Activated CD4-positive, alpha-beta T cell treated with anti-CD3 and anti-CD28 coated beads, Interleukin-2, amount 50 U/mL, for 48 hours (primary cell): ENCODE data around the gene NGFR.
A peak's percentile ranks its signal among the peaks of the same experiment; 100 is the strongest.

Source experiments
- DNase-seq, 2 experiments: peaks; one replicate each; pipeline ENCODE4 v3.0.0-alpha.2; 2020

Gene NGFR

DNA sequence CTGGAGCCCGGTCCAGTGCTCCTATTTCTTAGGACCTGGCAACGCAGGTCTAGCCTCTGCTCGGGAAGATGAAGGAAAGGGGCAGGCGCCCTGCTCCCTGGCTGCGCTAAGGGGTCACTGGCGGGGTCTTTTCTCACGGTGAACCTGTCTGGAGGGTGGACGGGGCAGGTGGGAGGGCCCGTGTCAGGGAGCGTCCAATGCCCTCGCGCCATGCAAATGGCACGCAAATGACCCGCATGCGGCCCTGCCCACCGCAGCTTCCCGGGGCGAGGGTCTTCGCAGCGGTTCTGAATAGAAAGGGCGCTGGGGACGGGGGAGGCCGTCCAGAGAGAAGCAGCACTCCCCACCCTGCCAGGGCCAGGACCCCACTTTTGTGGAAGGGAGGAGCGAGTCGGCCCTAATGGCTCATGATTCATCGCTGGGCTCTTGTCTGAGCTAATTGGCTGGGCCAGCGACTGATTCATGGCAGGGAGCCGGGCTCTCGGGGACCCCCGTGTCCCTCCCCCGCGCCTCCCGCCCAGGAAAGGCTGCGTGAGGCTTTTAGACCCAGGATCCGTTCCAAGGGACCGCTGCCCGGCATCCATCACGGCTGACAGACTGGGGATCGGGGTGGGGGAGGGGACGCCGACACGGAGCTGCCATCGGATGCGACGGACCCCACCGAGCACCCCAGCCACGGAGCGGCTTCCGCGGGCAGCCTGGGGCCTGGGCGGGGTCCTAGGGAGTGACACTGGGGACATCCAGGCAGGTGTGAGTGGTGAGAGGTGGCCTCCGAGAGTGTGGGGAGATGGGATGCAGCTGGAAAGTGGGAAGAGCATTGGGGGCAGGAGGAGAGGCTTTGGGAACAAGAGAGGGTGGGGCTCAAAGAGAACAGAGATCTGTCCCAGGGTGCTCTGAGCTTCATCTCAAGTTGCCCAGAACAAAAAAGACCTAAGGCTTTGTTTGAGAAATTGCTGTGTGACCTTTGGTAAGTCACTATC is 25.0 kb upstream of the NGFR start:
- DNase-seq, result no peak

DNA sequence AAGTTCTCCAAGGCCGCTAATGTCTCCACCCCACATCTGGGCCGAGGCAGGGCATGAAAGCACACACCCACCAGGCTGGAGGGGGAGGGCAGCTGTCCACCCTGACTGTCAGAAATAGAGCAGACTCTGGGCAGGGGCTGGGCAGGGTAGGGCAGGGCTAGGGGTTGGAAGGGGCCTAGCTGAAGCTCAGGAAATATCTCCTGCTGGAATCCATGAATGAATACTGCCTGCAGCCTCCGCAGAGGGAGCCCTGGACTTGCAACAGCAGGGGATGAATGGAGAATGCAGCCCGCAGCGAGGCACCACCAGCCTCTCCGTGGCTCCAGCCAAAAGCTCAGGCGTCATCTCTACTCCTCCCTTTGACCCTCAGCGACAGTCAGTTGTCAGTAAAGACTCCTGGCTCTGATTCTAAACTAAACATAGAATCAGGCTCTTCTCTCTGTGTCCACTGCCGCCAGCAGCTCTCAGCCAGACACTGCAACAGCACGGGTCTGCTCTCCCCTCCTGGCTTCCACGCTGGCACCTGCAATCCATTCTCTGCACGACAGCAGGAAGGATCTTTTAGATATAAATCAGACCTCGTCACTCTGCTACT is 23.9 kb upstream of the NGFR start:
- DNase-seq, result no peak

DNA sequence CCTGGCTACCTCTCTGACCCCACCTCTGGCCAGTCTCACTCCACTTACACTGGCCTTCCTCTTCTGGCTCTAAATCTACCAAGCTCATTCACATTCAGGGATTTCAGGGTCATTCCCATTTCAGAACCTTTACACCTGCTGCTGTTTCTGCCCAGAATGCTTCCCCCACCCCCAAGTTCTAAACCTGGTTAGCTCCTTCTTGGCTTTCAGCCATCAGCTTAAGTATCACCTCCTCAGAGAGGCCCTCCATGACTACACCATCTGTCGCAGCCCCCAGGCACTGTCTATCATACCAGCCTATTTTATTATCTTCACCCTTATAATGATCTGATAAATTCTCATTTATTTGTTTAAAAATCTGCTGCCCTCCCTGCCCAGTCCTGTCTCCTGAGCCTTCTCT is 23.3 kb upstream of the NGFR start:
- no peak for DNase-seq

GRCh38 chr17:49472527-49472926 is 22.6 kb upstream of the NGFR start:
- no peak for DNase-seq

DNA sequence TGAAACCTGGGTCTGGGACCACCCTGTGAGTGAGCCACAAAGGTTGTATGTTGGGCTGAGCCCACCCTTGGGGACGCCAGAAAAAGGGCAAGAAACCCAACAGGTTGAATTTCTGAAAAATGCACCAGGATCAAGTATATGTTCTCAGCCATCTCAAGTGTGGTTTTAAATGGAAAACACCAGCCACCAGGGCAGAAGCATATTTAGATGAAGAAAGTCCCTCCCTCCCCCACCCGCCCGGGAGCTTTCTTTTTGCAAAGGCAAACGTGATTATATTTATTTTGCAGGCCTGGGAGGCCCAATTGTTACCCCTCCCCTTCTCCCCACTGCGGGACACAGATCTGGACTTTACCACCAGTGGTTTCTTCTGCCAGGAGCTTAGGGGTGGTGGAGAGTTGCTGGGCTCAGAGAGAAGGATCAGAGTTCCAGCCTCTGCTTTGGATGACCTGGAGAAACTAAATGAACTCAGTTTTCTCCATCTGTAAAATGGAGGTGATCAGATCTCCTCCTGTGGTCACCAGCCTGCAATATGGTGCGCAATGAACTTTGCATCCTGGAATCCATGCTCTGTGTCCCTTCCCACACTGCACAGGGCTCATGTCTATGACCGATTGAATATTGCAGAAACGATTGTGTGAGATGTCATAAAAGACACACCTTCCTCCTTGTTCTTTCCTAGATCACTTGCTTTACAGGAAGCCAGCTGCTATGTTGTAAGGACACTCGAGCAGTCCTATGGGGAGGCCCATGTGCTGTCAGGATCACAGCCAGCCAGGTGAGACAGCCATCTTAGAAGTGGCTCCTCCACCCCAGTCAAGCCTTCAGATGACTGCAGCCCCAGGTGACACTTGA is 21.0 kb upstream of the NGFR start:
- no peak for DNase-seq

DNA sequence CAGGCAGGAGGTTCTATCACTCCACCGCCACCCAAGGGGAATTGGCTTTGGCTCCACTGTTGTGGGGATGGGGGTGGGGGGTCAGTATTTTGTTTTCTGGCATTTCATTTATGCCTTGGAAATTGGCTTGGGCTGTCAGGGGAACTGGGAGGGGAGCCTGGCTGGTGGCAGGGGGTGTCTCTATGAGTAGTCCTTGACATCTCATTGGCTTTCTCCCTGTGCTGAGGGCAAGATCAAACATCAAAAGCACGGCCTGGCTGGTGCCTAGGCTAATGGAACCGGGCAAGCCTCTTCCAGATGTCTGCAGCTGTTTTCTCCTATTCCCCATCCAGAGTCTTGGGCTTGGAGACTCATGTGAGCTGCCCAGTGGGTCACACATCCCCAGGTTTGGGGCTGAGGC is 17.4 kb upstream of the NGFR start:
- DNase-seq, result no peak

- no peak for DNase-seq
Measured at GRCh38 chr17:49480836-49481615, 14.1 kb upstream of the NGFR start.

DNA sequence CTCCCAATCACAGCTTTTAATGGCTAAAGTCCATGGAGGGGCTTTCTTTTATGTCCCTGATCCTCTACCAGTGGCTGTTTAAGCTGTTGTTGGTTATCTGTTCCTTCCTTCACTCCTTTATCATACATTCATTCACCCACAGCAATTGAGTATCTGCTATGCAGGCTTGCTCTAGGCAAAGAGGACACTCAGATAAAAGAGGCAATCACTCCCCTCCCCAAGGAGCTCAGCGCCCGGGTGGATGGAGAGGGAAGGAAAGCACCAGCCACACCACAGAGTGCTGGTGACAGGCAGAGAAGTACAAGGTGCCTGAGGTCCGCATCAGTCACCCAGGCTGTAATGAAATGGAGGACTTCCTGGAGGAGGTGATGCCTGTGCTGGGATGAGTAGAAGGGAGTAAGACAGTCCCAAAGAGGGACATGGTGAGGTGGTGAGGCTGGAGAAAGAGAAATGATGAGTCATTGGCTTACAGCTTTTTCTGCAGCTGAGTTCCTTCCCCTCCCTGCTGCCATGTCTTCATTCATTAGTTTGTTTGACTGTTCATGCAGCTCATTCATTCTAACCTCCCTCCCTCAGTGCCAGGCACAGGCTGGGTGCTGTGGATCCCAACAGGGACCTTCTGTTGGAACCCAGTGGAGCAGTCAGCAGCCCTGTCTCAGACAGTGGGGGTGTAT is 12.8 kb upstream of the NGFR start:
- DNase-seq, result no peak

GRCh38 chr17:49483599-49484509 is 11.2 kb upstream of the NGFR start:
- DNase-seq, result no peak

GRCh38 chr17:49484588-49484987 is 10.5 kb upstream of the NGFR start:
- DNase-seq, result no peak

DNA sequence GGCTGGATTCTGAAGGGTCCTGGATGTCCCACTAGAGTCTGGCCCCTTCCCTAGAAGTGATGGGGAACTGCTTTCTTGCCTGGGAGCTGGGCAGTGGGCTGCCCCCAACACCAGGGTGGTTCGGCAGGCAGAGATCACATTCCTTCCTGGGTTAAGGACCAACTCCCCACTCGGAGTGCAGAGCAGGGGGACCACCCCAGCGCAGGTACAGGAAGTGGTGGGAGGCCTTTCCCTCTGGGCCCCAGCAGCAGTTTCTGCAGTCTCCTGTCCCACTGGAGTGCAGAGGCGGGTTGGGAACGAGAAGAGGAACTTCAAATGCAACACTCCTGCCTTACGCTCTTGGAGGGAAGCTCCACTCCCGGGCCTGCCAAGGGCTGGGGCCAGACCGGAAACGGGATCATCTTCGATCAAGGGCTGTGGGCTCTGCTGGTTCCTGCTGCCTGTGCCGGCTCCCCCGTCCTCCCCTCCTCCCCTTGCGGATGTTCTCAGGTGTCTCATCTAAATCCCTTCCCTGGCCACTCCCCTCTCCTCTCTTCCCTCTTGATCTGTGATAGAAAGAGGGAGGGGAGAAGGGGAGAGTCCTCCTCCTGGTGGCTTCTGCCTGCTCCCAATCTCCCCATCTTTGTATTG is 9.0 kb upstream of the NGFR start:
- no peak for DNase-seq

DNA sequence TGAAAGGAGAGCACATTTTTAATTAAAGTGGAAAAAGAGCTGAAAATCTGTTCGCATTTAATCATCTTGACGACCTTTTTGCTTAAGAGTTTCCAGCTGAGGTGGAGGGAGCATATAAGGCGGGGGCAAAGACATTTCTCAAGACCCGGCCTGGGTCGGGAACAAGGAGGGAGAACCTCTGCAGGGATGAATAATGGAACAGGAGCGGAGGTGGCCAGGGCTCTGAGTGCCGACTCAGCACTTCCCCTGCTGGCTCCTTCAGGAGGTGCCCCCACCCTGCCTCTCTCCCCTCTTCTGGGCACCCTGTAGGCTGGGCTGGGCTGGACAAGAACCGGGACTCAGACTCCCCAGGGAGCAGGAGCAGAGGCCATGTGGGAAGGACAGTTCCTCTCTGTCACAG is 7.9 kb upstream of the NGFR start:
- DNase-seq, result no peak

DNA sequence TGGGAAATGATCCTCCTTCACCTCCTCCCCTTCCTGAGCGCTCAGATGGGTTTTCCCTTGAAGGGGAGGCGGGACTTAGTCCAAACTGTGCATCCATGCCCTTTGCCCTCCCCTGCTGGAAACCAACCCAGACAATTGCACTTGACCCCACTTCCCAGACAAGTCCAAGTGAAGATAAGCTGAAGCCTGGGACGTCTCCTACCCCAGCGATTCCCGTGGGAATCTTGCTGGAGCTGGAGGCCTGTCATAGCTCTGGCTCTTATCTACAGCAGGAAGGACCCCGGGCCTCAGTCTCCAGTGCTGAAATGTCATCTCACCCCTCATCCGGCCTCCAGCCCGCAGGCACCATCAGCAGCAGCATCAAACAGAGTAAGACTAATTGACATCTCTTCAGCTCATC is 6.5 kb upstream of the NGFR start:
- DNase-seq, result no peak

DNA sequence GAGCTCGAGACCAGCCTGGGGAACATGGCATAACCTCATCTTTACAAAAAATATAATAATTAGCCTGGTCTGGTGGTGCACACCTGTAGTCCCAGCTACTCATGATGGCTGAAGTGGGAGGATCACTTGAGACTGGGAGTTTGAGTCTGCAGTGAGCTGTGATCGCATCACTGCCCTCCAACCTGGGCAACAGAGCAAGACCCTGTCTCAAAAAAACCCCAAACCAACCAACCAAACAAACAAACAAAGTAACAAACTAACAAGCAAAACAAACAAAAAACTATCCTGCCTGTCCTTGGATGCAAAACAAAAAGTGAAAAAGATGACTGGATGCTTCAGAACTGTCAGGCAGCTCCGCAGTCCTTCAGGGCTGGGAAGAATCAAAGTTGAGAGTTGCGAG is 5.7 kb upstream of the NGFR start:
- DNase-seq, result no peak

GRCh38 chr17:49490276-49490675 is 4.8 kb upstream of the NGFR start:
- DNase-seq, result no peak

- DNase-seq, result no peak
Measured at GRCh38 chr17:49491192-49491769, 3.8 kb upstream of the NGFR start.

DNA sequence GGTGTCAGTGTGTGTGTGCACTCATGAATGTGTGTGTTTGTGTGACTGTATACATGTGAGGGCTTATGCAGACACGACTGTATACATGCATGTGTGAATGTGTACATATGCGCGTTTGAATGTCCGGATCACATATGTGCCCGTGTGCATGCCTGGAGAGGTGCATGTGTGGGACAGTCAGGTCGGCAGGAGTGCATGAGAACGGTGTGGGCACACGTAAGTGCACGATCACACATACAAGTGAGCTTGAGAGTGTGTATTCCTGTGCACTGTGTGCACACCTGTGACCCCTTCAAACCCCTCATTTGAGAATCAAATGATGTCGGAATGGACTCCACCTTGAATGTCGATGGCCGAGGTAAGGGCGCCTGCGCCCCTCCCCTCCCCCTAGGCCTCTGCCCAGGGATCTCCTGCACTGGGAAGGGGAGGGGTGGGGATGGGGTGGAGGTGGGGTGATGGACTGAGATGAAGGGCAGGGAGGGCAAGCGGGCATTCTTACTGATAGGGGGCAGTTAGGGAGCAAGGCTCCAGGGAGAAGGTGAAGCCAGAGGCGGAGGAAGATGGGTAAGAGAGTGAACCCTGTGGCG is 601 bp upstream of the NGFR start:
- no peak for DNase-seq

DNA sequence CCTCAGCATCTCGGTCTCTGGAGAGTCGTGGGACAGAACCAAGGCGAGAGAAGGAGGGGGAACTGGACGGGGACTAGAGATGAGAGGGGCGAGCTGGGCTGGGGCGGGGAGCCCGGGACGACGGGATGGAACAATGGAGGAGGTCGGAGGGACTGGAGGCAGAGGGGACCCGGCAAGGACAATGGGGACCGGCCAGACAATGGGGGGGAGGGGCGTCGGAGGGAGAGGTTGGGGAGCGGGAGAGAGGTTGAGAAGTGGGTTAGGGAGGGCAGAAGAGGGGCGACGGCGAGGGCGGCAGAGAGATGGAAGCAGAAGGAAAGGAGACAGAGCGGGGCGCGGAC is 719 bp downstream of the NGFR start:
- peak; percentile 1 to 14 for DNase-seq

DNA sequence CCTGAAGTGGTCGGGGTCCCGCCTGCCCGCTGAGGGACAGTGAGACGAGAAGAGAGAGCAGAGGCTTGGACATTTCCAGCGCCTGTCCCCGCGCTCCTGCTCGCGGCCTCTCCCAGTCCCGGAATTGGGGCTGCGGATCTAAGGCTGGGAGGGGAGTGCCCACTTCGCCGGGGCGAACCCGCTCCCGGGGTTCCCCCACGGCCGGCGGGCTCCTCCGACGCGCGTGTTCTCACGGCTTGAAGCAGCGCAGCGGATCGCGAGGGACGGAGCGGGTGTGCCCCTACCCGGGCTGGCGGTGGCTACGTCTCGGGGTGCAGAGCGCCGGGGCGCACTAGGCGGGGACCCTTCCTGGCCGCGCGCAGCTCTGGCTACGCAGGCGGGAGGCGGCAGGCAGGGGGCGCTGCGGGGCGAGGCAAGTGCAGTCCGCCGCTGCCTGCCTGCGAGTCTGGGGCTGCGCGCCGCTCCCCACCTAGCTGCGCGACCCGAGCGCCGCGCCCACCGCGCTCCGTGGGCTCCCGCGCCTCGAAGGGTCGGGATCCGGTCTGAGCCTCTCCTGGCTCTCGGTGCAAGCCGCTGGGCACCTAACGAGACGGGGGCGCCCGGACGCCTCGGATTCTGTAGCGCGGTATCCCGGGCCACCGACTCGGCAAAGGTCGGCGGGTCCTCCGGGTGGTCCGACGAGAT is 1.2 kb downstream of the NGFR start:
- DNase-seq, result peak; percentile 87 to 88

- DNase-seq, result no peak
Measured at GRCh38 chr17:49496867-49497147, 1.7 kb downstream of the NGFR start.
